WTC11 (cell line): ENCODE results near the gene TMEM131L. TPM values are rescaled to one million over a fixed set of nuclear protein-coding genes. Genes with fewer than 3 reads are reported as not detected.

Experiments used
- ATAC-seq: fragments of 200-7000 bp; cut with Tn5 transposase; 2 replicates; pipeline ENCODE4 v1.10.0; 2021; ENCODE audit warnings: mild to moderate bottlenecking, moderate library complexity
- CTCF ChIA-PET: fragments of 300-600 bp; sonication (Branson Sonifier 250); formaldehyde crosslinking; loops from one replicate; lab custom pipeline; 2021; ENCODE audit warnings: antibody characterized with exemption; lab: Charles Lee
- POLR2A ChIA-PET: fragments of 350-600 bp; sonication (Branson Sonifier 250); formaldehyde crosslinking; loops from one replicate; lab custom pipeline; 2021; ENCODE audit warnings: antibody characterized with exemption; lab: Charles Lee
- DNase-seq: peaks from one replicate; pipeline ENCODE4 v3.0.0; 2021; ENCODE audit warnings: low spot score
- H3K27ac Mint-ChIP-seq: 2 replicates; pipeline ENCODE4 v1.8.0; 2021; ENCODE audit warnings: mixed read lengths
- H3K27me3 Mint-ChIP-seq: 2 replicates; pipeline ENCODE4 v1.8.0; 2021; ENCODE audit warnings: low read depth, mild to moderate bottlenecking, moderate library complexity, mixed read lengths
- H3K36me3 Mint-ChIP-seq: 2 replicates; pipeline ENCODE4 v1.8.0; 2021; ENCODE audit warnings: mixed read lengths
- H3K4me1 Mint-ChIP-seq: 2 replicates; pipeline ENCODE4 v1.8.0; 2022; ENCODE audit warnings: mixed read lengths
- H3K4me3 Mint-ChIP-seq: 2 replicates; pipeline ENCODE4 v1.8.0; 2021; ENCODE audit warnings: mild to moderate bottlenecking, moderate library complexity, mixed read lengths
- H3K9me3 Mint-ChIP-seq: 2 replicates; pipeline ENCODE4 v1.8.0; 2021; ENCODE audit warnings: mixed read lengths
- CBFB ChIP-seq: sonication (generic); formaldehyde crosslinking; IDR thresholded peaks from 2 replicates; pipeline ENCODE4 v1.8.1; 2022; ENCODE audit warnings: mild to moderate bottlenecking, low read depth, missing genetic modification reagents
- MXD4 ChIP-seq: fragments of 250-450 bp; sonication (Bioruptor Pico); IDR thresholded peaks from 2 replicates; pipeline ENCODE4 v1.8.0; 2021; ENCODE audit warnings: mild to moderate bottlenecking, moderate library complexity, borderline replicate concordance
- MYBL2 ChIP-seq: sonication (generic); formaldehyde crosslinking; IDR thresholded peaks from 2 replicates; pipeline ENCODE4 v1.8.1; 2023; ENCODE audit warnings: mild to moderate bottlenecking, moderate library complexity, missing genetic modification reagents
- NR1H2 ChIP-seq: sonication (generic); formaldehyde crosslinking; IDR thresholded peaks from 2 replicates; pipeline ENCODE4 v1.9.0; 2021; ENCODE audit warnings: mild to moderate bottlenecking, moderate library complexity, missing genetic modification reagents
- SP1 ChIP-seq: sonication (generic); formaldehyde crosslinking; conservative IDR thresholded peaks from 2 replicates; pipeline ENCODE4 v1.8.1; 2022; ENCODE audit warnings: missing genetic modification reagents
- TEAD1 ChIP-seq: sonication (generic); formaldehyde crosslinking; IDR thresholded peaks from 2 replicates; pipeline ENCODE4 v1.8.0; 2022; ENCODE audit warnings: mild to moderate bottlenecking, missing genetic modification reagents
- TEAD4 ChIP-seq: sonication (generic); formaldehyde crosslinking; IDR thresholded peaks from 2 replicates; pipeline ENCODE4 v1.8.0; 2022; ENCODE audit warnings: mild to moderate bottlenecking, missing genetic modification reagents
- ZBTB21 ChIP-seq: sonication (generic); formaldehyde crosslinking; IDR thresholded peaks from 2 replicates; pipeline ENCODE4 v1.8.1; 2023; ENCODE audit warnings: mild to moderate bottlenecking, missing genetic modification reagents, borderline replicate concordance
- ZBTB43 ChIP-seq: sonication (generic); formaldehyde crosslinking; IDR thresholded peaks from 2 replicates; pipeline ENCODE4 v1.8.1; 2023; ENCODE audit warnings: mild to moderate bottlenecking, missing genetic modification reagents
- ZNF671 ChIP-seq: fragments of 250-450 bp; sonication (Bioruptor Pico); IDR thresholded peaks from 2 replicates; pipeline ENCODE4 v1.8.0; 2021; ENCODE audit warnings: mild to moderate bottlenecking
- total RNA-seq: library from RNA; stranded (reverse); gene quantifications from 3 replicates; pipeline ENCODE4 v1.2.3, GENCODE V29; 2021
- TF ChIP-seq, protein P1 (sequence below): sonication (generic); formaldehyde crosslinking; IDR thresholded peaks from 2 replicates; pipeline ENCODE4 v1.8.1; 2022; ENCODE audit warnings: low read depth, mild to moderate bottlenecking, moderate library complexity, missing genetic modification reagents, borderline replicate concordance
- TF ChIP-seq, protein P2 (sequence below): sonication (generic); formaldehyde crosslinking; IDR thresholded peaks from 2 replicates; pipeline ENCODE4 v1.8.1; 2023; ENCODE audit warnings: mild to moderate bottlenecking, missing genetic modification reagents, moderate library complexity
- TF ChIP-seq, protein P3 (sequence below): sonication (generic); formaldehyde crosslinking; IDR thresholded peaks from 2 replicates; pipeline ENCODE4 v1.8.1; 2022; ENCODE audit warnings: mild to moderate bottlenecking, missing genetic modification reagents, moderate library complexity, borderline replicate concordance

TMEM131L gene
- total RNA-seq, 1 experiment from 2014 or later: 26.7 TPM

- H3K27ac Mint-ChIP-seq: no peak overlapping the region
- H3K36me3 Mint-ChIP-seq: no peaks in the 10 kb centered on the region
- no peak for ATAC-seq
- peaks cover 81% of the 10 kb centered on the region for H3K4me1 Mint-ChIP-seq
- H3K4me3 Mint-ChIP-seq: no peak overlapping the region
- no peaks in the 10 kb centered on the region for H3K27me3 Mint-ChIP-seq
- H3K9me3 Mint-ChIP-seq: no peaks in the 10 kb centered on the region
- ChIA-PET POLR2A (no interaction called here), CTCF (interaction anchor here (0.7 to 1.1 kb wide), 2 partner anchors 25 to 26 kb away, joined by 3 read pairs; partner anchors contain the start of gene TMEM131L)
- TF ChIP-seq MYBL2 (CRISPR knock-in tag): no peak
- no peak for DNase-seq
Measured at GRCh38 chr4:153490985-153491483, 24.9 kb downstream of the TMEM131L start.

DNA sequence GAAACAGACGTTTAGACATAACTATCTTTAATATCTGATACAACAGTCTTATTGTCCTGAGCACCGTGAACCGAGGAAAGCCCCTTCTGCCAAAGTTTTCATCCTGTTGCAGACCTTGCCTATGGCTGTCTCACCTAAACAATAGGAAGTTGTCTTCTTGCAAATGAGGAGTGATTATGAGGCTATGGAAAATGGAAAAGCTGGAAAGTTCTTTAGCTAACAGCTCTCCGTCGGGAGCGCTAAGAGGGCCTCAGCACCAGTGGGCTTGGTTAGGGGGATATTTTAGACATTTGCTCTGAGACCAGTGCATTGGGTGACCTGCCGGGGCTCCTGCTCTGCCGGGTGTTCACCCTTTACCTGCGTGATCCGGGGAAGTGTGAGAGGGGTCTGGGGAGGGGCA lies 28.4 kb downstream of the TMEM131L start:
- H3K4me1 Mint-ChIP-seq: peaks cover 76% of the 10 kb centered on the region
- ChIA-PET CTCF (interaction anchor here (0.9 to 1.9 kb wide), 3 partner anchors 29 to 47 kb away, joined by 3 to 7 read pairs (median 4); partner anchors contain the start of gene TMEM131L), POLR2A (interaction anchor here (1.3 kb wide), 1 partner anchor 29 kb away, joined by 4 read pairs; no protein-coding TSS in a partner anchor)
- DNase-seq (no peak), ATAC-seq (peak; percentile 19)
- H3K27ac Mint-ChIP-seq: peak overlapping the region; percentile 85
- H3K4me3 Mint-ChIP-seq: no peak overlapping the region
- no peaks in the 10 kb centered on the region for H3K27me3 Mint-ChIP-seq
- no peaks in the 10 kb centered on the region for H3K9me3 Mint-ChIP-seq
- H3K36me3 Mint-ChIP-seq: no peaks in the 10 kb centered on the region
- TF ChIP-seq MXD4 (CRISPR knock-in tag) (no peak), TEAD4 (CRISPR knock-in tag) (no peak), ZNF671 (CRISPR knock-in tag) (no peak), CBFB (no peak)
- TF ChIP-seq, protein P1, sequence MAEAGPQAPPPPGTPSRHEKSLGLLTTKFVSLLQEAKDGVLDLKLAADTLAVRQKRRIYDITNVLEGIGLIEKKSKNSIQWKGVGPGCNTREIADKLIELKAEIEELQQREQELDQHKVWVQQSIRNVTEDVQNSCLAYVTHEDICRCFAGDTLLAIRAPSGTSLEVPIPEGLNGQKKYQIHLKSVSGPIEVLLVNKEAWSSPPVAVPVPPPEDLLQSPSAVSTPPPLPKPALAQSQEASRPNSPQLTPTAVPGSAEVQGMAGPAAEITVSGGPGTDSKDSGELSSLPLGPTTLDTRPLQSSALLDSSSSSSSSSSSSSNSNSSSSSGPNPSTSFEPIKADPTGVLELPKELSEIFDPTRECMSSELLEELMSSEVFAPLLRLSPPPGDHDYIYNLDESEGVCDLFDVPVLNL (CRISPR knock-in tag): no peak
- TF ChIP-seq, protein P2, sequence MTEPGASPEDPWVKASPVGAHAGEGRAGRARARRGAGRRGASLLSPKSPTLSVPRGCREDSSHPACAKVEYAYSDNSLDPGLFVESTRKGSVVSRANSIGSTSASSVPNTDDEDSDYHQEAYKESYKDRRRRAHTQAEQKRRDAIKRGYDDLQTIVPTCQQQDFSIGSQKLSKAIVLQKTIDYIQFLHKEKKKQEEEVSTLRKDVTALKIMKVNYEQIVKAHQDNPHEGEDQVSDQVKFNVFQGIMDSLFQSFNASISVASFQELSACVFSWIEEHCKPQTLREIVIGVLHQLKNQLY: no peak

GRCh38 chr4:153495480-153496193 lies 29.5 kb downstream of the TMEM131L start:
- DNase-seq: no peak
- Mint-ChIP-seq H3K9me3 (no peaks in the 10 kb centered on the region), H3K4me3 (peak overlapping the region; percentile 1; the same call in 1 of the 2 replicates), H3K27me3 (no peaks in the 10 kb centered on the region), H3K4me1 (peaks cover 71% of the 10 kb centered on the region), H3K36me3 (no peaks in the 10 kb centered on the region), H3K27ac (peak overlapping the region; percentile 54)
- no peak for ATAC-seq
- CTCF ChIA-PET: interaction anchor here (1.5 to 1.9 kb wide), 2 partner anchors 30 to 46 kb away, joined by 4 to 7 read pairs; partner anchors contain the start of gene TMEM131L
- TF ChIP-seq, protein P3, sequence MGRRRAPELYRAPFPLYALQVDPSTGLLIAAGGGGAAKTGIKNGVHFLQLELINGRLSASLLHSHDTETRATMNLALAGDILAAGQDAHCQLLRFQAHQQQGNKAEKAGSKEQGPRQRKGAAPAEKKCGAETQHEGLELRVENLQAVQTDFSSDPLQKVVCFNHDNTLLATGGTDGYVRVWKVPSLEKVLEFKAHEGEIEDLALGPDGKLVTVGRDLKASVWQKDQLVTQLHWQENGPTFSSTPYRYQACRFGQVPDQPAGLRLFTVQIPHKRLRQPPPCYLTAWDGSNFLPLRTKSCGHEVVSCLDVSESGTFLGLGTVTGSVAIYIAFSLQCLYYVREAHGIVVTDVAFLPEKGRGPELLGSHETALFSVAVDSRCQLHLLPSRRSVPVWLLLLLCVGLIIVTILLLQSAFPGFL (CRISPR knock-in tag): no peak
- no peak for TF ChIP-seq NR1H2 (CRISPR knock-in tag)
- TF ChIP-seq ZBTB43 (CRISPR knock-in tag): no peak
- no peak for TF ChIP-seq ZBTB21 (CRISPR knock-in tag)
- TF ChIP-seq SP1 (CRISPR knock-in tag): no peak
- TF ChIP-seq TEAD1 (CRISPR knock-in tag): no peak
- POLR2A ChIA-PET: interaction anchor here (1.0 to 1.3 kb wide), 2 partner anchors 10 to 28 kb away, joined by 3 to 4 read pairs; no protein-coding TSS in a partner anchor
